ENCODE data around the gene BMF. TPM values are rescaled to one million over a fixed set of nuclear protein-coding genes. Genes with fewer than 3 reads are reported as not detected.

The BMF gene
- total and polyA plus RNA-seq, 2 donors (not counting 3 experiments of a cell fraction or from before 2014, with no cell fraction given): 8.6 to 9.8 TPM

- Histone ChIP-seq H4K20me1 (replicated peaks; ENCODE audit: control insufficient read depth, extremely low read depth, insufficient read depth, low read length) (no peaks in the 10 kb centered on the region), H3K27me3 (ENCODE audit: control insufficient read depth in 2 of 2, insufficient read depth in 2 of 2, low read length in 2 of 2) (no peaks in the 10 kb centered on the region), H3K27ac (ENCODE audit: insufficient read depth, low read depth, low read length) (no peak overlapping the region), H3K36me3 (ENCODE audit: control insufficient read depth in 2 of 2, extremely low read depth in 1 of 2, insufficient read depth in 2 of 2, low read length in 2 of 2) (no peaks in the 10 kb centered on the region), H3K9me1 (replicated peaks; ENCODE audit: control insufficient read depth, extremely low read depth, insufficient read depth, low read length) (no peaks in the 10 kb centered on the region), H2AFZ (ENCODE audit: low read depth, low read length) (no peak overlapping the region), H3K4me1 (ENCODE audit: control insufficient read depth, extremely low read depth, insufficient read depth, low read length) (peaks cover 33% of the 10 kb centered on the region), H3K79me2 (ENCODE audit: control insufficient read depth, insufficient read depth, low read length) (no peaks in the 10 kb centered on the region), H3K9ac (replicated peaks; ENCODE audit: extremely low read depth, insufficient read depth, low read length) (no peak overlapping the region), H3K9me3 (replicated peaks; ENCODE audit: control insufficient read depth, insufficient read depth, low read length) (no peaks in the 10 kb centered on the region), H3K4me3 (replicated peaks in 1 of 3; ENCODE audit: insufficient read depth in 1 of 3, low read depth in 1 of 3, low read length in 3 of 3) (no peak overlapping the region), H3K4me2 (ENCODE audit: insufficient read depth, low read length) (no peak overlapping the region)
- ChIA-PET CTCF (interaction anchor here (0.8 to 4.4 kb wide), 9 partner anchors 8 to 183 kb away, joined by 3 to 21 read pairs (median 3); no protein-coding TSS in a partner anchor), POLR2A (interaction anchor here (0.6 to 2.5 kb wide), 2 partner anchors 14 to 15 kb away, joined by 4 to 6 read pairs; no protein-coding TSS in a partner anchor)
- no TSS peak for BruUV-seq (replicated peaks)
- intact Hi-C loops (cut with micrococcal nuclease): no loop called here
- DNase-seq (ENCODE audit: low read depth, low spot score): no peak
- TF ChIP-seq JUN (IDR thresholded peaks at IDR 0.05; ENCODE audit: borderline replicate concordance, insufficient read depth, insufficient read length, low read depth): no peak
- no peak for TF ChIP-seq FOS (IDR thresholded peaks at IDR 0.05; ENCODE audit: borderline replicate concordance, insufficient read depth, low read length)
- TF ChIP-seq MYC (IDR thresholded peaks at IDR 0.05; ENCODE audit: low read depth, low read length): no peak
- no peak for TF ChIP-seq GATA2 (IDR thresholded peaks at IDR 0.05; ENCODE audit: insufficient read depth, insufficient read length, low read depth, low read length)
- no peak for TF ChIP-seq POLR2AphosphoS5 (IDR thresholded peaks at IDR 0.05; ENCODE audit: insufficient read depth, low read depth, low read length)
- TF ChIP-seq CTCF (IDR thresholded peaks at IDR 0.05; ENCODE audit: extremely low read depth in 1 of 2, insufficient read depth in 1 of 2, low read depth in 1 of 2, low read length in 2 of 2): no peak
- no peak for TF ChIP-seq EZH2 (IDR thresholded peaks at IDR 0.05; ENCODE audit: borderline replicate concordance, low read depth, low read length, severe bottlenecking)
- no peak for TF ChIP-seq MAX (IDR thresholded peaks at IDR 0.05; ENCODE audit: insufficient read depth, insufficient read length)
- TF ChIP-seq POLR2A (IDR thresholded peaks at IDR 0.05; ENCODE audit: low read depth, low read length): no peak
- no peak for FAIRE-seq
- dilution Hi-C loops (cut with MboI; ENCODE audit: extremely low pct_ligation_motif_present, low sequenced_read_pairs): no loop called here
Observed at GRCh38 chr15:40096094-40096891, 12.4 kb downstream of the BMF start.

Data from endothelial cell of umbilical vein (primary cell).